OCI-LY1 (cell line): ENCODE results near the gene MYO16.

Experiments
- EZH2 ChIP-seq: fragments of 200-600 bp; sonication (generic), shearing (Covaris generic); IDR thresholded peaks from 2 replicates; pipeline ENCODE4 v1.8.0; 2017; ENCODE audit warnings: borderline replicate concordance, mixed run types, mild to moderate bottlenecking, antibody characterized with exemption, low read length, moderate library complexity, mixed read lengths
- TF ChIP-seq, protein P1 (sequence below): fragments of 200-600 bp; sonication (generic), shearing (Covaris generic); IDR thresholded peaks from 2 replicates; pipeline ENCODE4 v1.5.1; 2017; ENCODE audit warnings: mild to moderate bottlenecking, antibody characterized with exemption, low read length, moderate library complexity, mixed read lengths

DNA sequence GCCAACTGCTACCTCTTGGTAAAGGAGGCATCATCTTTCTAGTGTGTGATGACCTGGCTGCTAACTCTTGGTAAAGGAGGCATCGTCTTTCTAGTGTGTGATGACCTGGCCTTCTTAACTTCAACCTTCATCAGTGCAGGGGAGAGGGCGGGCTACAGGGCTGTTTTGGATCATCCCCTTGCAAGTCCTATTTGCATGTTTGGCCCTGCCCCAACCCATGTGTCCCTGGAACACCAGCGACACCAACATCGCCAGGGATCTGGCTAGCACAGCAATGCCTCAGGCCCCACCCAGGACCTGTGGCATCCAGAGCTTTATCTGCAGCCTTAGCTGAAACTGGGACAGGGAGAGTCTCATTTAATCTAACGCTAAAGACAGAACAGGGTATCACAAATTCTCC lies 492.4 kb downstream of the MYO16 start:
- TF ChIP-seq, protein P1, sequence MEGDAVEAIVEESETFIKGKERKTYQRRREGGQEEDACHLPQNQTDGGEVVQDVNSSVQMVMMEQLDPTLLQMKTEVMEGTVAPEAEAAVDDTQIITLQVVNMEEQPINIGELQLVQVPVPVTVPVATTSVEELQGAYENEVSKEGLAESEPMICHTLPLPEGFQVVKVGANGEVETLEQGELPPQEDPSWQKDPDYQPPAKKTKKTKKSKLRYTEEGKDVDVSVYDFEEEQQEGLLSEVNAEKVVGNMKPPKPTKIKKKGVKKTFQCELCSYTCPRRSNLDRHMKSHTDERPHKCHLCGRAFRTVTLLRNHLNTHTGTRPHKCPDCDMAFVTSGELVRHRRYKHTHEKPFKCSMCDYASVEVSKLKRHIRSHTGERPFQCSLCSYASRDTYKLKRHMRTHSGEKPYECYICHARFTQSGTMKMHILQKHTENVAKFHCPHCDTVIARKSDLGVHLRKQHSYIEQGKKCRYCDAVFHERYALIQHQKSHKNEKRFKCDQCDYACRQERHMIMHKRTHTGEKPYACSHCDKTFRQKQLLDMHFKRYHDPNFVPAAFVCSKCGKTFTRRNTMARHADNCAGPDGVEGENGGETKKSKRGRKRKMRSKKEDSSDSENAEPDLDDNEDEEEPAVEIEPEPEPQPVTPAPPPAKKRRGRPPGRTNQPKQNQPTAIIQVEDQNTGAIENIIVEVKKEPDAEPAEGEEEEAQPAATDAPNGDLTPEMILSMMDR: no peak
- no peak for TF ChIP-seq EZH2
